NCI-H510A (cell line): ENCODE data around the gene STAT4.
A peak's percentile ranks its signal among the peaks of the same experiment; 100 is the strongest.

Experiments used
- DNase-seq: peaks from one replicate; lab custom pipeline; 2025; lab: John Stamatoyannopoulos, UW

The STAT4 gene

DNA sequence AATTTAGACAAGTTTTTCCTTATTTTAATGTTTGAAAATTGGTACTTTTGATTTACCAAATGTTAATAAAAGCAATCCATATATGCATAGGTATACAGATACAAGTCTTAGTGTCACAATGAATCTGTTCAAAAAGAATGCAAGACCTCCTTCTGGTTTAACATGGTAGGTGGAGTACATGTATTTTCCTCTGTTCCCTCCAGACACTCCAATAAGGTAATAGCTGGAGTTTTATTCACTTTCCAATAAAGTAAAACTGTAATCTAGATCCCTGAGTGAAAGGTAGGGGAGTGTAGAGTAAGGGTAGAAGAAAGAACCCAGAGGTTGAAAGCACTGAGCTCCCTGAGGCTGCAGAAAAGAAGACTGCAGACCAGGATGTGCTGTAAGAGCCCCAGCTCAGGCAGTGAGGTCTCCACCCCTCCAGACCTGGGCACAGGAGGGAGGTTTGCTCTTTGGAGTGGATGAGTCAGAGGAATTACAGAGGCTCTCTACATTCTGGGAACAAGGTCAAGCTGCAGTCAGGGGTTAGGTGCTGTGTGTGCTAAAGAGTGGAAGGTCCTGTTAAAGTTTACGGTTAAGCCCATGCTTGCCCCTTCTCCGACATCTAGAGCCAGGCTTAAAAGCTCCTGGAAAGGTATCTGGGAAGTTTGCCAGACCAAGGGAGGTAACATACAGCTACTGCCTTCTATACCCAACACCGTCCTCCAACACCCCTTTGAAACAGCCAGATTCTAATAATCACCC, 109.2 kb downstream of the STAT4 start:
- DNase-seq, result no peak

DNA sequence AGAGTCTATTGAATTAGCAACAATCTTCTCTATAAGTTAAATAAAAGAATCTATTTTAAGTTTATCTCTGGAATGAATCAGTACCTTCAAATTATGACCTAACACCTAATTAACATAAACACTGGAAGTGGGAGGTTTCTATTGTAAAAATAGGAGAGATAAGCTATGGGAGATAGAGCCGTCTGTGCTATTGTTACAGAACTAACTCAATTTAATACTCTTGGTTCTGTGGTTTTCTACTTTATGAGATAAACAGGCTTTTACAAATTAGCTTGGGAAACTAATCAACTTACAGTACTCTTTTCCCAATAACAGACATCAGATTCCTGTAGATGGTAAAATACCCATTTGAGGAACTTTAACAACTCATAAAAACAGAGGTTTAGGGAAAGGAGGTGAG, 111.2 kb downstream of the STAT4 start:
- no peak for DNase-seq

DNA sequence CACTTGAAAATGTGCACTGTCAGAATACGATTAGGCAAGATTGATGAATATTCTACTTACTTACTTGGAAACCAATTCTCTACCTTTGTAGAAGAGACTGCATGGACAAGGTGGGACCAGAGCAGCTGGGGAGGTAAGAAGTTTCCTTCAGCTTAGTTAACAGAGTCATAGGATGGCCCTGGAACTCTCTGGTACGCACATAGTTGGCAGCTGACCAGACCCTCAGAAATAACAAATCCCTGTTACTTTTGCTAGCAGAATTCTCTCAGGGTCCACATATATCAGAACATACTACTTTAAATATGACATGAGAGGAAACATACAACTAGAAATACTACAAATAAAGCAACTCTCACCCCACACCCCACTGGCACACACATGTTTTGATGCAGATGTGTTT, 112.1 kb downstream of the STAT4 start:
- no peak for DNase-seq

DNA sequence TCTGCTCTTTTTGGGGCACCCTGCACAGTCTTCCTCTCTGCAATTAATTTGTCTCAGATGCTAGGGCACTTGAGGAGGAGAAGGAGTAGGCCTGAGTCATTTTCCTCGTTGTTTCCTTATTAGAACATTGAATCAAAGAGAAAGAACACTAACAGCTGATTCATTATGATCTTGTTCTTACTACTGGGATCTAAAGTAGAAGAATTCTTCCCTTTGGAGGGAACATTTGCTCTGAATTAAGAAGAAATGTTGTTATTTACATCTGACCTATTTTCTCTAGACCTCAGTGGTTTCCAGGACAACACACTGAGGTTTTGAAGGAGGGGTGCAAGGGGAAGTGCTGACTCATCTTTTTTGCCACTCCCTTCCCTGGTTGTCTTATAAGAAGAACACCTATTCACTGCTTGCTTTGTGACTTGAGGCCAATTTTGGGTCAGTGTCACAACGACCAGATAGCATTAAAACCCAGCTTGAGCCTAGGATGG, 112.5 kb downstream of the STAT4 start:
- DNase-seq, result no peak

DNA sequence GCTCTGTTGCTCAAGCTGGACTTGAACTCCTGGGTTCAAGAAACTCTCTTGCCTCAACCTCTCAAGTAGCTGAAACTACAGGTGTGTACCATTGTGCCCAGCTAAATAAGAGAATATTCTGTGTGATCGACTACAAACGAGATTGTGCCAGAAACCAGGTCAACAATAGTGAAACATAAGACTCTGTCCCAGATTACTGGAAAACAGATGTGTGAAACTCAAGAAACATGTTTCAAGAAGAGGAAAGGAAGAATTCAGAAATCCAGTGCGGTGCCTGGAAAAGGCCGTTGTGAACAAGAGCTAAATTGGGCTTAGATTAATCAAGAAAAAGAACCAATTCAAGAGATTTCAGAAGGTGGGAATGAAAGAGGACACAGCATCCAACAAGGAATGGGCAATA, 113.4 kb downstream of the STAT4 start:
- no peak for DNase-seq

DNA sequence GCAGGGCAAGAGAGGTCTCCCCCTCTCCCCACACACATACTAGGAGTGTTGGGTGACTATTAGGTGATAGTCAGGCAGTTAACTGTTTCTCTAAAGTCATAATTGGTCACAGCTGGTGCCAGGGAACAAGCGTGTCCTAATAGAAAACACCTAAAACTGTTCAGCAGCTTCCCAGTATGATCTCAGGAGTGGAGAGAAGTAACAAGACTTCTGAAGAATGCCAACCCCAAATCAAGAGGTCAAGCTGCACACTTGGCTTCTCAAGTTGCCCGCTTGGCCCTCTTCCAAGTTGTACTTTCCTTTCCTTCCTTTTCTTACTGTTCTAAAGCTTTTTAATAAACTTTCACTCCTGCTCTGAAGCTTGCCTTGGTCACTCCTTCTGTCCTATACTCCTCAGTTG, 114.4 kb downstream of the STAT4 start:
- DNase-seq, result no peak

DNA sequence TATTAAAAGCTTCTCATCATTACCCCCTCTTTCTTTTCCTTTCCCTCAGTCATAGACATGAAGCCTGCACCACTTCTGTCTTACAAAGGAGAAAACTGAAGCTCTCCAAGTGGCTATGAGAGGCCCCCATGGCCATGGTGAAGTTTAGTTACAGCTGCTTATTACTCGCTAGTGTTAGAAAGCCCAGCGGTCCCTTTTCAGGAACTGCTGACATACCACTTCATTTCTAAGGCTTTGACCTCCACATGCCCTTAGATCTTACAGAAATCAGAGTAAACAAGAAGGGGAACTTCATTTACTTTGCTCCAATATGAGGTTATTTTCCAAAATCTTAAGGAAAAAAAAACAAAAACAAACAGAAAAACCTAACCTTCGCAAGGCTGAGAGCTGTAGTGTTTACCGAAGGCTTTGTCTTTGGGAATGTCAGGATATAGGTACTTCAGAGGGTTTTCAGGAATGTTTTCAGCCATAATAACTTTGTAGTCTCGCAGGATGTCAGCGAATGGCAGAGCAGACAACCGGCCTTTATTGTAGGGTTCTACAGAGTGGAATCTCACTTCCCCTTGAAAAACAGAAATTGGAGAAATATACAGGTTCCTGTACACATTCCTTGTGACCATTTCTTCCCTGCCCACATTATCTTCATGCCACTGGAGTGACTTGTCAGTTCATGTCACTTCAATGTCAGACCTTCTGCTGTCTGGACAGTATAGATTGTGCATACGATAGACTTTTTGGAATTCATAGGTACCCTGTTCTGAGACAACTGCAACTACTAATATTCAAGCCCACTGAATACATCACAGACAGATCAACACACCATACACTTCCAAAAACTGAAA, 118.0 kb downstream of the STAT4 start:
- no peak for DNase-seq

DNA sequence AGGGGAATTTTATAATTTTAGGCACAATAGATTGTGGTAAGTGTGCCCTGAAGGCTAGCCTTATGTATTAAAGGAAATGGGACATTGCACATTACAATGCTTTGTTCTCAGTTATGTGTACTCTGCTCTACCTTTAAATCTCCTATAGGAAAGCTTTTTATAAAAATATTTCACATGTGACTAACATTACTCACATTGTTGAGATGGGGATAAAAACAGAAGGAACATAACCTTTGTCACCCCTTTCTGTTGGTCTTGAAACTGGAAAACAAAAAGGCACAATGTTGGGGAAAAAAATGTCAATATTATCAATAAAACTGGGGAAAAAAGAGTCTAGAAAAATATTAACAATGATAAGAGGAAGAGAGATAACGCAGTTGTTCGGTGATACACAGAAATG, 119.5 kb downstream of the STAT4 start:
- no peak for DNase-seq

DNA sequence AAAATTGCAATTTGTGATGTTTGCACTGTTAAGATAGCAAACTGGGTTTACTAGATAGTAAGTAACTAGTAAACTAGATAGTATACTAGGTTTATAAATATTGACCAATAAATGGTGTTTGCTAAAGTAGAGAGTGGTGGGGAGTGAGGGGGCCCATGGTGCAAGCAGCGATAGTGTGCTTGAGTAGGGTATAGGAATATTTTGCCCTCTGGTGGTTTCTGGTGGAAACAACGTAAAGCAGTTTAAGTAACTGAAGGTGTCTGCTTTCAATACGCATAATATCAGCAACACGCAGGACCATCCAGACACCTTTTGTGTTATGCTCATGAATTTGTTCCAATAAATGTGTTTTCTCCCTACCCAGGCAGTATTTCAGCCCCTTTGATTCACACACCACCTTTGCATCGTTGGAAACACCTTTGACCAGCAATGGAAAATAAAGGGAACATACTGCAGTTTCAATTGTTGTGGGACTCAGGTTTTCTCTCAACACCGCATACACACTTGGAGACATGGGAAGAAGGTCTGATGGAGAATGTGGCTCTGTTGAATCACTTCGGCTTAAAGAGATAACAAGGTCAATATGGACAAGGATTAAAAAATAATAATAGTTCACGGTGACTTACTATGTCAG, 120.2 kb downstream of the STAT4 start:
- DNase-seq, result no peak

DNA sequence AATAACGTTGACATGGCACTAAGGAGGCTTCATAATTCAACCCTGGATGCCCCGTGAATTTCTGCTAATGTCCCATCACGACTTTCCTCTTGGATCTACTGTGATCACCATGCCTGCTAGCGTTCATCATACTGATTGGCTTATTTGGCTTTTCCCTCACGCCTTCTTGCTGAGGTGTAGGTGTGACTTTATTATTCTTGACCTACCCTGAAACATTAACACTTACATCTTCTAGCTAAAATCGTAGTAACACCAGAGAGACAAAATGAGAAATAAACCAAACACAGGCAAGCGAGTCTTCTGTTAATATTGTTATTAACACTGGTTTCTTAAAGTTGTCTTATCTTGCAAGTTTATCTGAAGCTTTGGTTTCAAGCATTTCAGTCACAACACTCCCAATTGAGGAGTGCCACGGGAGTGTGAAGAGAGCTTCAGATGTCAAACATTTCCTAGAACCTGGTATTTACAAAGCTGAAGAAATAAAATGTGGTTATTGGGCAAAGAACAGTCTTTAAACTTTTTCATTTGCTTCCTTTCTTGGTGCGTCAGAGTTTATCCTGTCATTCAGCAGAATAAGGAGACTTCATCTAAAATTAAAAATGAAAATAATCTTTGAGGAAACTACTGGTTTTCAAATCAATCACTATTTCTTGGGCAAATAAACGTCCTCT, 121.4 kb downstream of the STAT4 start:
- DNase-seq, result no peak

DNA sequence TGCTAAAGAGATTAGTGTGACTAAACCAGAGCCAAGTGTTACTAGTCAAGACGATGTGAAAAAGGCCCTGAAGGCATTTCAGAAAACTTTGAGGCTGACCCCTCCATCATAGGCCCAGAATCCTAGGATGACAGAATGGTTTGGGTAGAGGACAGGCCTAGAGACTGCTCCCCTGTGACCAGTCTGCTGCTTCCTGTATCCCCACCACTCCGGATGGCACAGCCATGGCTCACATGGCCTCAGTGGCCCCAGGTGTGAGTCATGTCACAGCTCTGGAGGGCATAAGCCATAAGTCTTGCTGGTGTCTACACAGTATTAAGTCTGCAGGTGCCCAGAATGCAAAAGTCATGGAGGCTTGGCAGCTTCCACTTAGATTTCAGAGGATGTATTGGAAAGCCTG, 124.4 kb downstream of the STAT4 start:
- no peak for DNase-seq

DNA sequence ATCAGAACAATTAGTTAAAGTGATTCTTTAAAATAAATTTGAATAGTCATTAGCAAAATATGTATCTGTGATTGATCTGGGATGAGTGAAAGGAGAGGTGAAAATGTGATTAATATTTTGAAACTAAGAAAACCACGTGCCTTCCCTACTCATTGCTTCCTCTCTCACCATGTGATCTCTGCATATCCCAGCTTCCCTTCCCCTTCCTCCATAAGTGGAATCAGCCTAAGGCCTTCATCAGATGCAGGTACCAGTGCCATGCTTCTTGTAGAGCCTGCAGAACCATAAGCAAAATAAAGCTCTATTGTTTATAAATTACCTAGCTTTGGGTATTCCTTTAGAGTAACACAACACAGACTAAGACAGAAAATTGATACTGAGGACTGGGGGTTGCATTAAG, 125.7 kb downstream of the STAT4 start:
- DNase-seq, result no peak

DNA sequence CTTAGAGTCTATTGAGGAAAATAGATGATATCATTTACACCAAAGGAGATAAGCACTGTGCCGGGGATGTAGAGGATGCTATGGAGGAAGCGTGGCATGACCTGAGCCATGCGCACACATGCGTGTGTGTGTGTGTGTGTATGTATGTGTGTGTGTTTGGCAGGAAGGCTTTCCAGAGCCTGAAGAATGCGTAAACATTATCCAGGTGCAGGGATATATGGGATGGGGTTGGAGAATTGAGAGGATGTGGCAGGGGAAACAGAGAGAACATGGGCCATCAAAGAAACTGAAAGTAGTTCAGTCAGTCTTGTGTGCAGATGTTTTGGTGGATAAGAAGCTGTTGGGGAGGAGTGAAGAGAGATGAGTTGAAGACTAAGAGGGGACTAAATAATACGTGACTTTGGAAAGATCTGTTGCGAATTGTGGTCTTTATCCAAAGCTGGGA, 127.5 kb downstream of the STAT4 start:
- no peak for DNase-seq

DNA sequence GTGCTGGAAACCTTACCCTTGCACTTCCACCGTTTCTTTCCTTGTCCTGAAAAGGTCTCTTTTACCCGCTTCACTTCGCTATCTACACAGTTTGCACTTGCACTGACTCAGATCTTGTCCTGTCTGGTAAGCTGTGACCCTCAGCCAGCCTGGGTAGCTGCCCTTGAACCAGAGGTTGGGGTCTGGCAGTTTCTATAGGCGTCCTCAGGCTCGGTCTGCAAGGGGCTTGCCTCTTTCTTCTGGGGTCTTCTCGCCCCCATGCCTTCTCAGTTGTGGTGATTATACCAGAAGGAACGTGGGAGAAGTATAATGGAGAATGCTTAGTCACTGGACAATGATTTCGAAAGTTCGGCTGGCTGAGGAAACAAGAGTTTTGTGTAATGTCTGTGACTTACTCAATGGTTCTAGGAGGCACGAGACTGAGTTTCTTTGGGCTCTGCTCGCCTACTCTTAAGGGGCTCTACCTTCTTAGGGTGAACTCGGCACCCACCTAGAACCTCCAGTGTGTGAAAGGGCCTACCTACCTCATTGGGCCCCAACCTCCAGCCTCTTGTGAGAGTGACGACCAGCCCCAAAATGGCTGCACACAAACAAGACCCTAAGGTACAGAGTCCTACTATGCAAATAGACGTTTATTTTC, 129.9 kb downstream of the STAT4 start:
- no peak for DNase-seq

DNA sequence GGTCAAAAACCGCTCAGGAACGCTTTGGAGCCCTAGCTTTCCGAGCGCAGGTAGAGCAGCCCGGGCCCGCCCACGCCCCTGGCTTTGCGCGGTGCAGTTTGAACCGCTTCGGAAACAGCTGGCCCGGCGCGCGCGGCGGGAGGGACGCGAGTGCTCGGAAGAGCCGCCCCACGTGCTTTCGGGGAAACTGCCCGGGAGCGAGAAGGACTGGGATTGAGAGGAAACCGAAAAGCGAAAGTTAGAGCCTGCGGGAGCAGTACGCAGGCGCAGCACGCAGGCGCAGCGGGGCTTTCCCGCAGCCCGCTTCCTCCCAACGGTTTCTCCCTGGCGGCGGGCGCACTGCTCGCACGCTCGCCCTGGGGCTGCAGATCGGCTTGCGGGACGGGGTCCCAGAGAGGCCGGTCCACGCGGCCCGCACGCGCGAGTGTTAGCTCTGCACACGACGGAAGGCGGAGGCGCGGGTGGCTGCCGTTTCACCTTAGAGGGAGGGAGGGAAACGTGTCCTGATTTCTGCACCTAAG, 130.5 kb downstream of the STAT4 start:
- peak; percentile 85 for DNase-seq

DNA sequence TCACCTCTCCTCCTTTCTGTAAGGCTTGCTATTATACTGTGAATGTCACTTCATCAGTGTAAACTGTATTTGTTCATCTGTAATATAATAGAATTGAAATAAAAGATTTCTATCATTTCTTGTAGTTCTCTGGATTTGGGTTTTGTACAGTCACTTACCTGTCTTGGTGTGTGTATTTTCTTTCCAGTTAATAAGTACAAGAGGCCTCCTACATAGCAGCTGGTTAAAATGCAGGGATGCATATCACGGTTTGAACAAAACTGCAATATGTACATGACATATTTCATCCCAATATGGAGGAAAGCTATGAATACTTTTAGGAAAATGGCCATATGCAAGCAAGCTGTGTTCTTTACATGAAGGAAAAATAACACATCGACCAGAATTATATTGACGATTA, 131.4 kb downstream of the STAT4 start:
- no peak for DNase-seq

DNA sequence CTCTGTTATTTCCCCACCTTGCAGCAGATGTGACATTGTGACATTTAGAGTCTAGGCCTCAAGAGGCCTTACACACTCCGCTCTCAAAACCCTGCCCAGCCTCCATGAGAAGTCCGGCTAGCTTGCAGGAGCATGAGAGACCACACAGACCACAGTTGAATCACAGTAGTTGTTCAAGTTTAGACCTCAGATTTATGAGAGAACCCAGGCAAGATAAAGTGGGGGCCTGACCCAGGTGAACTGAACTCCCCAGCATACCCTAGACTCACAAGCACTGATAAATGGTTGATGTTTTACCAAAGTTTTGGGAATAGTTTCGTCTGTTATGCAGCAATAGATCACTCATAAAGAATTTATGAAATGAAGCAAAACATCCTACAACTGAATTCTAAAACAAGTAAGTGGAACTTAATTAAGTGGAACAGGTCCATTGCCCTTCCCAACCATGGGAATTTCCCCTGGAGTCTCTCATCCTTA, 132.1 kb downstream of the STAT4 start:
- DNase-seq, result no peak

DNA sequence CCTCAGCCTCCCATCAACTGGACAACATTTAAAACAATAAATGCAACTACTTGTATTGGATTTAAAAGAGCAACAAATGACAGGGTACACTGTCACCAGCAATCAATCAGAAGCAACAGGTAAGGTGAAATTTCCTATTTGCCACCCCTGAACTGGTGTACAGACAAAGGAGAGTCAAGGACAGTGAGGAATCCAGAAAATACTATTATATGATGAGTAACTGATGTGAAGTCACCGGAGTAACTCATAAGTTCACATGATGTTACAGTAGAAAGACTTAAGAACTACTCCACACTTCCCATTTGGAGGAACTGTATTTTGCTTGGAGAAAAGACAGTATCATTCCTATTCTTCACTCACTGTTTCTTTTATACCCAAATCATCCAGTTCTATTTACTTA, 132.7 kb downstream of the STAT4 start:
- no peak for DNase-seq

DNA sequence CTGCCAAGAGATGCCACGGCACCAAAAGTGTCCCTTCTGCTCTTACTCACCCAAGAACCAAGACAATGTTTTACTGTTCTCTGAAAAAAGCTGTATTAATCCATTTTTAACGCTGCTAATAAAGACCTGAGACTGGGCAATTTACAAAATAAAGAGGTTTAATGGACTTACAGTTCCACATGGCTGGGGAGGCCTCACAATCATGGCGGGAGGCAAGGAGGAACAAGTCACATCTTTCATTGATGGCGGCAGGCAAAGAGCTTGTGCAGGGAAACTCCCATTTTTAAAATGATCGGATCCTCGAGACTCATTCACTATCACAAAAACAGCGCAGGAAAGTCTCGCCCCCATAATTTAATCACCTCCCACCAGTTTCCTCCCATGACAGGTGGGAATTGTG, 135.0 kb downstream of the STAT4 start:
- no peak for DNase-seq

DNA sequence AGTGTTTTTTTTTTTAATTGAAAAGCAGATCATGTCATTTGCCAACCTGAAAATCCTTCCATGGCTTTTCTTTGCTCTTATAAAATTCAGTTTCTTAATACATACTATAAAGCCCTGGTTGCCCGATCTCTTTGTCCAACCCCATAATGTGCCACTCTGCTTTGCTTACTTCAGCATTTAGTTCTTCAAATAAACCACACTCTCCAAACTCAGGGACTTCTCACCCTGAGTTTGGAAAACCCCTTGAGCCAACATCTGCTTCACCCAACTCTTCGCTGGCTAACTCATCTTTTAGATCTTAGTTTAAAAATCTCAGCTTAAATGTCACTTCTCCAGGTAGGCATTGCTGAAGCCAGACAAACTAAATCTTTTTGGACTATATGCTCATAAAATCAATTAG, 135.6 kb downstream of the STAT4 start:
- no peak for DNase-seq

DNA sequence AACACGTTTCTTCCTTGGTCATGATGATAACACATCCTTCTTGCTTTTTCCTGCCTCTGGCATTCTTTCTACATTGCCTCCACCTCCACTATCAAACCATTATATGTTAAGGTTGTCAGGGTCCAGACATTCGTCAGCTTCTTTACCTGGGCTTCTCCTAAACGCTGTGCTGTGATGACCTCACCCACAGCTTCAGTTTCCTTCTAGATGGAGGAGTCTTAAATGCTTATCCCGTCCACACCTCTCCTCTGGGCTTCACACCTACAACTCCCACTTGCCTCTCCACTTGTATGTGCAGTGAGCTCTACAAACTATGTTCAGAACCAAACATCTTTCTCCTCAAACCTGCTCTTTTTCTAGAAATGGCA, 136.2 kb downstream of the STAT4 start:
- no peak for DNase-seq
